ENCODE measurements around the gene C22orf15. TPM values are rescaled to one million over a fixed set of nuclear protein-coding genes. Genes with fewer than 3 reads are reported as not detected.
A peak's percentile ranks its signal among the peaks of the same experiment; 100 is the strongest.

Gene C22orf15
- total and polyA plus RNA-seq, 9 of the 15 experiments (the other 6 are each of a cell fraction or from before 2014, with no cell fraction given): 0.07 TPM; not detected in 8

GRCh38 chr22:23753385-23753784, 9.4 kb upstream of the C22orf15 start:
- no peak for FAIRE-seq

GRCh38 chr22:23754220-23754919, 8.4 kb upstream of the C22orf15 start, which contains the start of gene VPREB3:
Gene VPREB3 (minus strand): TSS chr22:23754425. CDS start chr22:23754363, 62 bp downstream.
- WGBS (ENCODE audit: insufficient coverage, low coverage, missing lambda C conversion rate): 65% methylated on average over 13 of the region's 14 CpGs
- peaks cover 3% of the 10 kb centered on the region for H3K9me1 ChIP-seq (ENCODE audit: control insufficient read depth, insufficient read depth, low read length)
- H3K9ac ChIP-seq (ENCODE audit: insufficient read depth in 1 of 2, low read depth in 2 of 2, low read length in 2 of 2): no peak within 1 kb of the TSS; a peak in 1 of 4 replicates
- H3K9me3 ChIP-seq (replicated peaks; ENCODE audit: control insufficient read depth, insufficient read depth, low read depth, low read length): no peaks in the 10 kb centered on the region
- no TSS peak for BruUV-seq (replicated peaks)
- no peaks in the 10 kb centered on the region for H3K27me3 ChIP-seq (ENCODE audit: control insufficient read depth in 2 of 2, insufficient read depth in 2 of 2, low read length in 2 of 2)
- no peak for TF ChIP-seq HMGN3 (IDR thresholded peaks at IDR 0.05; ENCODE audit: borderline replicate concordance, extremely low read depth, insufficient read length, low read depth, low read length)
- no peak for TF ChIP-seq IFI16 (CRISPR knock-in tag; IDR thresholded peaks at IDR 0.05)
- no peak for TF ChIP-seq ZNF696 (CRISPR knock-in tag; conservative IDR thresholded peaks at IDR 0.05)
- TF ChIP-seq FIP1L1 (IDR thresholded peaks at IDR 0.05; ENCODE audit: low read depth, low read length, poor library complexity, severe bottlenecking): no peak
- no peak for TF ChIP-seq ZNF121 (CRISPR knock-in tag; conservative IDR thresholded peaks at IDR 0.05)
- TF ChIP-seq ZNF766 (CRISPR knock-in tag; conservative IDR thresholded peaks at IDR 0.05): no peak
- no peak for TF ChIP-seq BACH1 (tag; IDR thresholded peaks at IDR 0.05)
- no peak for TF ChIP-seq TARDBP (IDR thresholded peaks at IDR 0.05)
- TF ChIP-seq TEAD4 (IDR thresholded peaks at IDR 0.05; ENCODE audit: low read length): no peak
- no peak for TF ChIP-seq TEAD4 (CRISPR knock-in tag; IDR thresholded peaks at IDR 0.05; ENCODE audit: borderline replicate concordance)
- no peak for TF ChIP-seq POLR2AphosphoS2 (IDR thresholded peaks at IDR 0.05; ENCODE audit: low read length)
- no peak for TF ChIP-seq SAFB (IDR thresholded peaks at IDR 0.05; ENCODE audit: borderline replicate concordance, low read depth, low read length)
- H3K4me2 ChIP-seq (ENCODE audit: insufficient read depth, low read length): no peak within 1 kb of the TSS
- in situ Hi-C loops (cut with MboI): no loop called here
- no peak within 1 kb of the TSS for H3K4me3 ChIP-seq
- ATAC-seq (no peak), DNase-seq (ENCODE audit: extremely low read depth in 1 of 4, low spot score in 3 of 4) (no peak), FAIRE-seq (no peak)
- H3K36me3 ChIP-seq (ENCODE audit: control insufficient read depth, insufficient read depth, low read length): no peaks in the 10 kb centered on the region
- intact Hi-C loops (cut with micrococcal nuclease): no loop called here
- no peaks in the 10 kb centered on the region for H4K20me1 ChIP-seq (replicated peaks; ENCODE audit: control insufficient read depth, insufficient read depth, low read length)
- ChIA-PET POLR2A (interaction anchor here (0.6 kb wide), 1 partner anchor 12 kb away, joined by 3 read pairs; no protein-coding TSS in a partner anchor), CTCF (ENCODE audit: low intra/inter-chr PET ratio) (no interaction called here)
- peaks cover 11 to 26% of the 10 kb centered on the region in 2 experiments for H3K4me1 ChIP-seq (replicated peaks in 1 of 2; ENCODE audit: control insufficient read depth in 2 of 2, insufficient read depth in 2 of 2, low read length in 2 of 2)
- H2AFZ ChIP-seq (ENCODE audit: low read depth, low read length): no peak within 1 kb of the TSS
- no peak within 1 kb of the TSS for H3K27ac ChIP-seq (ENCODE audit: extremely low read depth, low read depth, low read length)
- peaks cover 14% of the 10 kb centered on the region; the same call in 2 of the 3 replicates for H3K79me2 ChIP-seq (ENCODE audit: control insufficient read depth, insufficient read depth, low read length)

More at GRCh38 chr22:23753385-23753784, 9.4 kb upstream of the C22orf15 start:
- peaks cover 11 to 28% of the 10 kb centered on the region in 2 experiments for H3K4me1 ChIP-seq (replicated peaks in 1 of 2; ENCODE audit: control insufficient read depth in 2 of 2, insufficient read depth in 2 of 2, low read length in 2 of 2)
- POLR2A ChIA-PET: interaction anchor here (0.8 to 1.0 kb wide), 3 partner anchors 9 to 23 kb away, joined by 3 to 4 read pairs (median 3); partner anchors contain the start of genes C22orf15 and CHCHD10
- no peak overlapping the region for H3K27ac ChIP-seq (ENCODE audit: extremely low read depth, low read depth, low read length)
- 100% methylated on average over 1 of the region's 2 CpGs for WGBS (ENCODE audit: insufficient coverage, low coverage, missing lambda C conversion rate)
- H3K9me1 ChIP-seq (ENCODE audit: control insufficient read depth, insufficient read depth, low read length): peaks cover 3% of the 10 kb centered on the region
- intact Hi-C loops (cut with micrococcal nuclease) (no loop called here), in situ Hi-C loops (cut with MboI) (no loop called here)
- ATAC-seq (no peak), DNase-seq (ENCODE audit: extremely low read depth in 1 of 4, low spot score in 3 of 4) (no peak)
- H3K4me3 ChIP-seq: no peak overlapping the region
- no peaks in the 10 kb centered on the region for H3K9me3 ChIP-seq (replicated peaks; ENCODE audit: control insufficient read depth, insufficient read depth, low read depth, low read length)
- CTCF ChIA-PET (ENCODE audit: low intra/inter-chr PET ratio): no interaction called here
- no peaks in the 10 kb centered on the region for H3K36me3 ChIP-seq (ENCODE audit: control insufficient read depth, insufficient read depth, low read length)
- TF ChIP-seq DIDO1 (tag; IDR thresholded peaks at IDR 0.05; ENCODE audit: low read depth) (no peak), EGR1 (conservative IDR thresholded peaks at IDR 0.05) (0 out of 2 replicates have a peak, but pooled peaks have one; percentile 11)
- no TSS peak for BruUV-seq (replicated peaks)
- H4K20me1 ChIP-seq (replicated peaks; ENCODE audit: control insufficient read depth, insufficient read depth, low read length): no peaks in the 10 kb centered on the region
- no peak overlapping the region for H2AFZ ChIP-seq (ENCODE audit: low read depth, low read length)
- H3K4me2 ChIP-seq (ENCODE audit: insufficient read depth, low read length): no peak overlapping the region
- no peak overlapping the region for H3K9ac ChIP-seq (ENCODE audit: insufficient read depth in 1 of 2, low read depth in 2 of 2, low read length in 2 of 2)
- no peaks in the 10 kb centered on the region for H3K27me3 ChIP-seq (ENCODE audit: control insufficient read depth in 2 of 2, insufficient read depth in 2 of 2, low read length in 2 of 2)
- H3K79me2 ChIP-seq (ENCODE audit: control insufficient read depth, insufficient read depth, low read length): peaks cover 14% of the 10 kb centered on the region; the same call in 2 of the 3 replicates
